HG03520 (cell line): ENCODE measurements around the gene FGF6.
"Not testable (repeated sequence)": the region's sequence is repeated elsewhere in the genome, so short reads cannot be mapped to it uniquely, and the experiment has no call there.

Experiments used
- ATAC-seq: cut with Tn5 transposase; IDR thresholded peaks from one replicate; pipeline ENCODE4 v1.9.1; 2021; ENCODE audit warnings: mild to moderate bottlenecking, moderate library complexity; ENCODE audit not compliant: unreplicated experiment

Gene FGF6

GRCh38 chr12:4445156-4446101 lies at the start of gene FGF6:
FGF6 (minus strand) TSS chr12:4445815; CDS start chr12:4445570, 245 bp downstream.
- no peak for ATAC-seq

- ATAC-seq: no peak
These were observed 45.4 kb upstream of the FGF6 start for GRCh38 chr12:4490973-4491372.

- no peak for ATAC-seq
These were observed 43.9 kb upstream of the FGF6 start for GRCh38 chr12:4489556-4489955.

- no peak for ATAC-seq
These were observed 41.4 kb upstream of the FGF6 start for GRCh38 chr12:4486980-4487379.

- no peak for ATAC-seq
These were observed 40.6 kb upstream of the FGF6 start for GRCh38 chr12:4486049-4486699.

GRCh38 chr12:4483885-4484823 lies 38.5 kb upstream of the FGF6 start:
- no peak for ATAC-seq

GRCh38 chr12:4482936-4483335 lies 37.3 kb upstream of the FGF6 start:
- ATAC-seq: no peak

- no peak for ATAC-seq
These were observed 33.3 kb upstream of the FGF6 start for GRCh38 chr12:4478933-4479332.

- ATAC-seq: no peak
These were observed 31.5 kb upstream of the FGF6 start for GRCh38 chr12:4477129-4477528.

GRCh38 chr12:4472046-4472445 lies 26.4 kb upstream of the FGF6 start:
- no peak for ATAC-seq

GRCh38 chr12:4471256-4471655 lies 25.6 kb upstream of the FGF6 start:
- ATAC-seq: no peak

- ATAC-seq: no peak
These were observed 23.4 kb upstream of the FGF6 start for GRCh38 chr12:4468994-4469393.

GRCh38 chr12:4460761-4461160 lies 15.1 kb upstream of the FGF6 start:
- no peak for ATAC-seq

- ATAC-seq: not testable (repeated sequence)
These were observed 10.2 kb upstream of the FGF6 start for GRCh38 chr12:4455849-4456248.

GRCh38 chr12:4454315-4454860 lies 8.8 kb upstream of the FGF6 start:
- no peak for ATAC-seq

GRCh38 chr12:4451694-4452093 lies 6.1 kb upstream of the FGF6 start:
- ATAC-seq: no peak

GRCh38 chr12:4450551-4451112 lies 5.0 kb upstream of the FGF6 start:
- ATAC-seq: no peak

GRCh38 chr12:4449851-4450221 lies 4.2 kb upstream of the FGF6 start:
- no peak for ATAC-seq

GRCh38 chr12:4448943-4449850 lies 3.6 kb upstream of the FGF6 start:
- no peak for ATAC-seq
